Left ventricle myocardium inferior (tissue), 1 donor: ENCODE results near the gene POLN. TPM values are rescaled to one million over a fixed set of nuclear protein-coding genes. Genes with fewer than 3 reads are reported as not detected.
"Not testable (repeated sequence)": the region's sequence is repeated elsewhere in the genome, so short reads cannot be mapped to it uniquely, and the experiment has no call there.

ENCODE experiments used
- DNase-seq: peaks from one replicate; pipeline ENCODE4 v3.0.0-alpha.2; 2020
- H3K27ac ChIP-seq: fragments of 200-600 bp; replicated peaks from 2 replicates; pipeline ENCODE4 v1.8.0; 2021
- H3K27me3 ChIP-seq: fragments of 200-600 bp; 2 replicates; pipeline ENCODE4 v1.8.0; 2021; ENCODE audit warnings: low read depth
- H3K36me3 ChIP-seq: fragments of 200-600 bp; 2 replicates; pipeline ENCODE4 v1.8.0; 2021
- H3K4me1 ChIP-seq: fragments of 200-600 bp; 2 replicates; pipeline ENCODE4 v1.8.0; 2021
- H3K4me3 ChIP-seq: fragments of 200-600 bp; 2 replicates; pipeline ENCODE4 v1.8.0; 2021; ENCODE audit warnings: mild to moderate bottlenecking, moderate library complexity
- H3K9me3 ChIP-seq: fragments of 200-600 bp; replicated peaks from 2 replicates; pipeline ENCODE4 v1.8.0; 2021
- intact Hi-C: fragments of 100-400 bp; cut with micrococcal nuclease; formaldehyde crosslinking; loops from one replicate; pipeline ENCODE4 v1.11.0; 2022
- total RNA-seq: library from RNA; stranded (reverse); fragmentation: NEBNext Ultra II Directional; extraction: Animal tissue kit (Norgen Biotek cat#: 25700); gene quantifications from one replicate; pipeline ENCODE4 v1.2.1, GENCODE V29; 2021
- TF ChIP-seq, protein P1 (sequence below): fragments of 200-600 bp; IDR thresholded peaks from 2 replicates; pipeline ENCODE4 v1.8.0; 2021; ENCODE audit warnings: antibody characterized with exemption, mild to moderate bottlenecking, borderline replicate concordance
- donor health status: DM: no; HTN: yes; CAD: no; lungs with severe emphysema.

Gene POLN
- total RNA-seq, 1 donor from 2014 or later = 2.2 TPM

DNA sequence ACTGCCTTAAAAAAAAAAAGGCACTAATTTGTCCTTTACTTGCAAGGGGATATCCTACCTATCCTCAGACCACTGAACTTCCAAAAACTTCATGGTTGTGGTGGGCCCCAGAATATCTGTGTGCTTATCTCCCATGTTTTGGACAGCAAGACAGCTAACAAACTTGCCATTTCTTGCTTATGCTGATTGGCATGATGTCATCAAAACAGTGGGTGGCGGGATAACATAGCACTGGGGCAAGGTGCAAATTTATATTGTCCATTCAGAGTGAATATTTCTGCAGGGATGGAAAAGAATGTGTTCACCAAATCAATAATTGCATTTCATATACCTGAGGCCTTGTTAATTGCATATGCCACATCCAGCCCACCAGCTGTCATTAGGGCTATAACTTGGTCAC, 23.5 kb downstream of the POLN start:
- no peaks in the 10 kb centered on the region for H3K9me3 ChIP-seq
- intact Hi-C loops = no loop called here

DNA sequence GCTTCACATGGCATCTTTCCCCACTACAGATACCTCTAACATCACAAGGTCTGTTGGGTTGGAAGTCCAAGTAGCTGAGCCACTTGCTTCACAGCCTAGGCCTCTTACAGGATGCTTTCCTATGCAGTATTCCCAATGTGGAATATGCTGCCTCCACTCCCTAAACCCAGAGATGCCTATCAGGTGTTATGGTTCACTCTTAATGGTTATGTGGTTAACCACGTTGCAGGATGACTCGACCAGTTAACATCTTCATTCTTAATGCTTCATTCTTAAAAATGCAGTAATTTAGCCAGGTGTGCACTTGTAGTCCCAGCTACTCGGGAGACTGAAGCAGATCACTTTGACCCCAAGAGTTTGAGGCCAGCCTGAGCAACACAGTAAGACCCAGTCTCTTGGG, 24.2 kb downstream of the POLN start:
- Histone ChIP-seq H3K27me3 (no peaks in the 10 kb centered on the region), H3K36me3 (peaks cover 2% of the 10 kb centered on the region), H3K4me3 (no peak overlapping the region), H3K27ac (no peak overlapping the region), H3K9me3 (no peaks in the 10 kb centered on the region), H3K4me1 (peaks cover 4% of the 10 kb centered on the region)
- TF ChIP-seq, protein P1, sequence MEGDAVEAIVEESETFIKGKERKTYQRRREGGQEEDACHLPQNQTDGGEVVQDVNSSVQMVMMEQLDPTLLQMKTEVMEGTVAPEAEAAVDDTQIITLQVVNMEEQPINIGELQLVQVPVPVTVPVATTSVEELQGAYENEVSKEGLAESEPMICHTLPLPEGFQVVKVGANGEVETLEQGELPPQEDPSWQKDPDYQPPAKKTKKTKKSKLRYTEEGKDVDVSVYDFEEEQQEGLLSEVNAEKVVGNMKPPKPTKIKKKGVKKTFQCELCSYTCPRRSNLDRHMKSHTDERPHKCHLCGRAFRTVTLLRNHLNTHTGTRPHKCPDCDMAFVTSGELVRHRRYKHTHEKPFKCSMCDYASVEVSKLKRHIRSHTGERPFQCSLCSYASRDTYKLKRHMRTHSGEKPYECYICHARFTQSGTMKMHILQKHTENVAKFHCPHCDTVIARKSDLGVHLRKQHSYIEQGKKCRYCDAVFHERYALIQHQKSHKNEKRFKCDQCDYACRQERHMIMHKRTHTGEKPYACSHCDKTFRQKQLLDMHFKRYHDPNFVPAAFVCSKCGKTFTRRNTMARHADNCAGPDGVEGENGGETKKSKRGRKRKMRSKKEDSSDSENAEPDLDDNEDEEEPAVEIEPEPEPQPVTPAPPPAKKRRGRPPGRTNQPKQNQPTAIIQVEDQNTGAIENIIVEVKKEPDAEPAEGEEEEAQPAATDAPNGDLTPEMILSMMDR = no peak
- intact Hi-C loops = no loop called here
- DNase-seq = no peak

More for the DNA sequence above, 23.5 kb downstream of the POLN start:
- Histone ChIP-seq H3K27ac (no peak overlapping the region), H3K4me3 (no peak overlapping the region), H3K4me1 (peaks cover 4% of the 10 kb centered on the region), H3K36me3 (peaks cover 9% of the 10 kb centered on the region), H3K27me3 (no peaks in the 10 kb centered on the region)
- DNase-seq = no peak
- TF ChIP-seq, protein P1 = no peak

DNA sequence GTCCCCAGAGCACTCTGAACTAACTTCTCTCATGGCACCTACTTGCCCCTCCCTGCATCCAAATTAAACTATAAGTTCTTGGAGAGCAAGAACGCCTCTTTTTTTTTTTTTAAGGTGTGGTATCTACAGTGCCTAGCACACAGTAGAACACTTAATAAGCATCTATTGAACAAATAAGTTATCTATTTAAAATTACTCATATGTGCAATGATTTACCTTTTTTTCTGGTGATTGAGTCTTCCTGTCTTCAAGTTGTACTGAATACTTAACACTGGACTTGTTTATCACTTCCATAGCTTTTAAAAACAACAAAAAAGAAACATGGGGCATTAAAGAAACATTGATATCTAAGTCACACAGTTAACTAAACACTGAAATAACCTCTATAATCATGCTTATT, 29.1 kb downstream of the POLN start:
- H3K9me3 ChIP-seq = no peaks in the 10 kb centered on the region
- H3K4me3 ChIP-seq = no peak overlapping the region
- intact Hi-C loops = no loop called here
- TF ChIP-seq, protein P1 = no peak
- H3K27me3 ChIP-seq = no peaks in the 10 kb centered on the region
- DNase-seq = no peak
- peaks cover 9% of the 10 kb centered on the region for H3K36me3 ChIP-seq
- H3K4me1 ChIP-seq = no peaks in the 10 kb centered on the region
- no peak overlapping the region for H3K27ac ChIP-seq

DNA sequence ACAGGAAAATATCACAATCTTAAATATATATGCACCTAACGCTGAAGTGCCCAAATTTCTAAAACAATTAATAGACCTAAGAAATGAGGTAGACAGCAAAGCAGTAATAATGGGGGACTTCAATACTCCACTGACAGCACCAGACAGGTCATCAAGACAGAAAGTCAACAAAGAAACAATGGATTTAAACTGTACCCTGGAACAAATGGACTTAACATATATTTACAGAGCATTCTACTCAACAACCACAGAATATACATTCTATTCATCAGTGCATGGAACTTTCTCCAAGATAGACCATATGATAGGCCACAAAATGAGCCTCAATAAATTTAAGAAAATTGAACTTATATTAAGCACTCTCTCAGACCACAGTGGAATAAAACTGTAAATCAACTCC, 39.1 kb downstream of the POLN start:
- H3K36me3 ChIP-seq, H3K4me1 ChIP-seq, DNase-seq, H3K27ac ChIP-seq, H3K9me3 ChIP-seq, intact Hi-C loops, H3K4me3 ChIP-seq, H3K27me3 ChIP-seq: not testable (repeated sequence)

DNA sequence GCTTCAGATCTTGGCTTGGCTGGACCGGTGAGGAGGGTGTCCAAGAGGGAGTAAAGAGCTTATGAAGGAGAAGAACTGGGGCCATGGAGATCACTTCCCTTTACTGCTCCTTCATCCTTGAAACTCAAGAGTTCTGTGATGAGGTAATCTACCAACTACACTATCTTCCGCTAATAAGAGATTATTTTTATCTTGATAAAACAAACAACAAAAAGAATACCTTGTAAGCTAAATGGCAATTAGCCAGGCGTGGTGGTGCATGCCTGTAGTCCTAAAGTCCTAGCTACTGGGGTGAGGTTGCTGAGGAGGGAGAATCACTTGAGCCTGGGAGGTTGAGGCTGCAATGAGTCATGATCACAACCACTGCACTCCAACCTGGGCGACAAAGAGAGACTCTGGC, 47.4 kb downstream of the POLN start:
- H3K27ac ChIP-seq = no peak overlapping the region
- peaks cover 8% of the 10 kb centered on the region for H3K36me3 ChIP-seq
- peaks cover under 1% of the 10 kb centered on the region for H3K9me3 ChIP-seq
- intact Hi-C loops = no loop called here
- no peak for DNase-seq
- TF ChIP-seq, protein P1 = no peak
- H3K27me3 ChIP-seq = no peaks in the 10 kb centered on the region
- H3K4me1 ChIP-seq = no peaks in the 10 kb centered on the region
- H3K4me3 ChIP-seq = no peak overlapping the region

DNA sequence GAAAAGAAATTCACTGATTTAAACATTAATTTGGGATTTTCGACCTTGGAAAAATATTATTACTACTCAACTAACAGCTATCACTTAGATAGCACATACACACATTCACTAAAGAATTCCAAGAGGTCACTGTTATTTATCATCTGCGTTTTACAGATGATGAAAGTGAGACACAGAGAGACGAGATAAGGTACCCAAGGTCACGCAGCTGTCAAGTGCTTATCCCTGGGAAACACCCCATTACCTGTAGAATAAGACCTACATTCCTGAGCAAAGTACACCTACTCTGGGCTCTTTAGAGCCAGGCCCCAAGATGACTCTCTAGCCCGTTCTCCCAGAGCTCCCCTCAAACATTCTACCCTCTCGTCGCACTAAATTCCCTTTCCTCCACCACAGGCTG, 48.6 kb downstream of the POLN start:
- Histone ChIP-seq H3K27ac (no peak overlapping the region), H3K4me3 (no peak overlapping the region), H3K27me3 (no peaks in the 10 kb centered on the region), H3K4me1 (no peaks in the 10 kb centered on the region), H3K36me3 (peaks cover 8% of the 10 kb centered on the region), H3K9me3 (peaks cover 12% of the 10 kb centered on the region)
- DNase-seq = no peak
- TF ChIP-seq, protein P1 = no peak
- intact Hi-C loops = no loop called here
